Esophagus muscularis mucosa (tissue), 4 donors: Measurements from ENCODE around the gene CRTC1. TPM values are rescaled to one million over a fixed set of nuclear protein-coding genes. Genes with fewer than 3 reads are reported as not detected.
A peak's percentile ranks its signal among the peaks of the same experiment; 100 is the strongest.

Experiments
- DNase-seq: peaks from one replicate; pipeline ENCODE4 v3.0.0-alpha.2; 2017; ENCODE audit errors: extremely low spot score
- H3K27ac ChIP-seq, 4 donors: fragments of 200-600 bp; sonication (generic); replicated peaks in 1 of 4; 1 replicate in 3 of 4; 2 replicates in 1 of 4; pipeline ENCODE4 v1.5.1; 2016 to 2019; ENCODE audit warnings: mild to moderate bottlenecking in 1 of 4
- H3K27me3 ChIP-seq, 4 donors: fragments of 200-600 bp; sonication (generic); one replicate each; pipeline versions ENCODE4 v1.5.1 to v1.6.0; 2016 to 2019
- H3K36me3 ChIP-seq, 4 donors: fragments of 200-600 bp; sonication (generic); one replicate each; pipeline ENCODE4 v1.5.1; 2016 to 2019
- H3K4me1 ChIP-seq, 4 donors: fragments of 200-600 bp; sonication (generic); one replicate each; pipeline ENCODE4 v1.5.1; 2016 to 2019
- H3K4me3 ChIP-seq, 4 donors: fragments of 200-600 bp; sonication (generic); 1 replicate in 2 of 4; 2 replicates in 2 of 4; pipeline ENCODE4 v1.5.1; 2016 to 2019; ENCODE audit warnings: mild to moderate bottlenecking in 4 of 4, moderate library complexity in 1 of 4
- H3K9me3 ChIP-seq, 4 donors: fragments of 200-600 bp; sonication (generic); 1 replicate in 3 of 4; 2 replicates in 1 of 4; pipeline ENCODE4 v1.5.1; 2016 to 2019
- EP300 ChIP-seq: sonication (generic); formaldehyde crosslinking; IDR thresholded peaks from one replicate; pipeline ENCODE4 v1.6.1; 2017; ENCODE audit warnings: antibody characterized with exemption
- POLR2A ChIP-seq: fragments of 450-650 bp; IDR thresholded peaks from one replicate; pipeline ENCODE4 v1.6.1; 2017; ENCODE audit warnings: antibody characterized with exemption, moderate library complexity, mild to moderate bottlenecking, low read depth
- POLR2AphosphoS5 ChIP-seq, 2 donors: sonication (generic); formaldehyde crosslinking; IDR thresholded peaks; one replicate each; pipeline ENCODE4 v1.6.1; 2017; ENCODE audit warnings: antibody characterized with exemption in 2 of 2
- WGBS: methylation state at CpG from one replicate; pipeline ENCODE4 v1.1.5; 2018; 5-methylcytosine and 5-hydroxymethylcytosine counted together
- intact Hi-C: fragments of 100-400 bp; cut with DNase I; formaldehyde crosslinking; loops from one replicate; pipeline ENCODE4 v1.15.1; 2023
- total RNA-seq, 4 donors: library from RNA; depleted of rRNA; stranded (reverse); fragments of >200 nt; gene quantifications; one replicate each; pipeline versions ENCODE4 v1.1.0 to v1.2.1, GENCODE V29; 2016
- TF ChIP-seq, protein P1 (sequence below), 3 experiments: fragments of 200-600 bp in 2 of 3; fragments of 450-650 bp in 1 of 3; sonication (generic) in 2 of 3; IDR thresholded peaks; one replicate each; pipeline ENCODE4 v1.5.1; 2017 to 2019; ENCODE audit warnings: antibody characterized with exemption in 3 of 3, mild to moderate bottlenecking in 2 of 3, moderate library complexity in 1 of 3

CRTC1 gene
- total RNA-seq, 4 donors from 2014 or later: 5.3 to 10.1 (median 6.6) TPM

DNA sequence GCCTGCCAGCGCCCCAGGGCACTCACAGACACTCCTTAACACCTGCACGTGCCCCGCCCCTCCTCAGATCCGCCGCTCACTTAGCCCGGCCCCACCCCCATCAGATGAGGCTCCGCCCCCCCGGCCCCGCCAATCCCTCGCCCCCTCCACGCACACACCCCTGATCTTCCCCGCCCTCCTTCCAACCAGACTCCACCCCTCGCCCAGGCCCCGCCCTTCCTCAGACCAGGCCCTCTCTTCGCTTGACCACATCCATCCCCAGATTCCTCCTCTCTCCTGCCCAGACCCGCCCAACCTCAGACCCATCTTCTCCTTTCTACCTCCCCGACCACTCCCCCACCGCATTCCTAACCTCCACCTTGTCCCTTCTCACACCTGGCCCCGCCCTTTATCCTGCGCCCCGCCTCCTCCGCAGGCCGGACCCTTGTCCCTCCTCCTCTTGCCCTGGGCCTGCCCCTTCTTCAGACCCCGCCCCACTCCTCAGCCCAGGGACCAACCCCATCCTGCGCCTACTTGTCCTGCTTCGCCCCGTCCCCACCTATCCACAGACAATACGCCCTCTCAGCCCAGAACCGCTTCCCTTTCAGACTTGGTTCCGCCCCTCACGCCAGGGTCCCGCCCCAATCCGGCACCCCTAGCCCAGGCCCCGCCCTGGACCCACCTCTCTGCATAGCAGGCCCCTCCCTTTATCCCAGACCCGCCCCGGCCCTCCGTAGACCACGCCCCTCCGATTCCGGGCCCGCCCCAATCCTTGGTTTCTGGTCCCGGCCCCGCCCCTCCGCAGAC is 47.1 kb upstream of the CRTC1 start:
- peak overlapping the region; percentile 85 to 90 (median 88) for H3K27ac ChIP-seq
- 2% methylated on average over 37 of the region's 44 CpGs for WGBS
- H3K36me3 ChIP-seq: peaks cover 0 to 5% (median 0%) of the 10 kb centered on the region in 4 donors
- DNase-seq: peak; percentile 100
- H3K4me3 ChIP-seq: peak overlapping the region; percentile 79 to 93 (median 86)
- H3K9me3 ChIP-seq: no peaks in the 10 kb centered on the region
- intact Hi-C loops: loop anchor here (5.0 kb wide), 1 partner anchor 36 kb away; no protein-coding TSS in a partner anchor
- no peaks in the 10 kb centered on the region for H3K27me3 ChIP-seq
- H3K4me1 ChIP-seq: peaks cover 17 to 45% (median 43%) of the 10 kb centered on the region in 4 donors
- TF ChIP-seq, protein P1, sequence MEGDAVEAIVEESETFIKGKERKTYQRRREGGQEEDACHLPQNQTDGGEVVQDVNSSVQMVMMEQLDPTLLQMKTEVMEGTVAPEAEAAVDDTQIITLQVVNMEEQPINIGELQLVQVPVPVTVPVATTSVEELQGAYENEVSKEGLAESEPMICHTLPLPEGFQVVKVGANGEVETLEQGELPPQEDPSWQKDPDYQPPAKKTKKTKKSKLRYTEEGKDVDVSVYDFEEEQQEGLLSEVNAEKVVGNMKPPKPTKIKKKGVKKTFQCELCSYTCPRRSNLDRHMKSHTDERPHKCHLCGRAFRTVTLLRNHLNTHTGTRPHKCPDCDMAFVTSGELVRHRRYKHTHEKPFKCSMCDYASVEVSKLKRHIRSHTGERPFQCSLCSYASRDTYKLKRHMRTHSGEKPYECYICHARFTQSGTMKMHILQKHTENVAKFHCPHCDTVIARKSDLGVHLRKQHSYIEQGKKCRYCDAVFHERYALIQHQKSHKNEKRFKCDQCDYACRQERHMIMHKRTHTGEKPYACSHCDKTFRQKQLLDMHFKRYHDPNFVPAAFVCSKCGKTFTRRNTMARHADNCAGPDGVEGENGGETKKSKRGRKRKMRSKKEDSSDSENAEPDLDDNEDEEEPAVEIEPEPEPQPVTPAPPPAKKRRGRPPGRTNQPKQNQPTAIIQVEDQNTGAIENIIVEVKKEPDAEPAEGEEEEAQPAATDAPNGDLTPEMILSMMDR (IDR thresholded peaks at IDR 0.05): peak in 1 of 3 experiments; percentile 6
- TF ChIP-seq EP300 (no peak), POLR2AphosphoS5 (IDR thresholded peaks at IDR 0.05) (peak in 1 of 2 donors; percentile 4)

DNA sequence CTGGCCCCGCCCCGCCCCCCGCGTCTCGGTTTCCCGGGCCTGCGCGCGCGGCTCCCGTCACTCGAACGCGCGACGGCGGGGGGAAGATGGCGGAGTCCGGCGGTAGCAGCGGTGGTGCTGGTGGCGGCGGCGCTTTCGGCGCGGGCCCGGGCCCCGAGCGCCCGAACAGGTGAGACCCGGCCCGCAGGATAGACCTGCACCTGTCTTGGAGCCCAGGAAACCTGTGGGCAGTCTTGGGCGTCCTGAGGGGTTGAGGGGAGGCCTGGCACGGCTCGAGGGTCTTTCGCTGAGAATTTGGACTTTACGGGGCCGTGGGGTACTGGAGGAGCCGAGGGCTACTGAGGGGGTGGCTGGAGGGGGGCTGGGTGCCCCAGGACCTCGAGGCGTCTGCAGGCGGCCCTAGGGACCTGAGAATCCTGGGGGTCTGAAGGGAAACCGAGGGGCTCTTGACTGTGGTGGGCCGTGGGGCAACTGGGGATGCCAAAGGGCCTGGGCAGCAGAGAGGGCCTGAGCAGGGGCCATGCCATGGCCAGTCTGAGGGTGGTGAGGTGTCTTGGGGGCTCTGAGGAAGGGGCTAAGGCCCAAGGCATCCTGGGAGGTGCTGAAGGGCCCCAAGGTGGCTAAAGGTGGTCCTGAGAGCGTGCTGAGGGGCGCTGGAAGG is 46.4 kb upstream of the CRTC1 start, which contains the start of gene KLHL26:
Gene KLHL26 (plus strand): TSS at position 60 of the 661 bp plus-strand sequence. CDS start 27 bp downstream, at position 87.
- Histone ChIP-seq H3K27me3 (no peaks in the 10 kb centered on the region), H3K4me1 (peaks cover 17 to 45% (median 43%) of the 10 kb centered on the region in 4 donors), H3K4me3 (peak within 1 kb of the TSS; percentile 79 to 93 (median 86)), H3K9me3 (no peaks in the 10 kb centered on the region), H3K27ac (peak within 1 kb of the TSS; percentile 85 to 90 (median 88)), H3K36me3 (peaks cover 0 to 5% (median 0%) of the 10 kb centered on the region in 4 donors)
- 4% methylated on average over 44 of the region's 47 CpGs for WGBS
- no peak for DNase-seq
- intact Hi-C loops: loop anchor here (5.0 kb wide), 1 partner anchor 35 kb away; no protein-coding TSS in a partner anchor
- TF ChIP-seq POLR2AphosphoS5 (IDR thresholded peaks at IDR 0.05): peak; percentile 73 to 92
- no peak for TF ChIP-seq EP300
- TF ChIP-seq, protein P1 (IDR thresholded peaks at IDR 0.05): no peak
- TF ChIP-seq POLR2A: peak; percentile 35

DNA sequence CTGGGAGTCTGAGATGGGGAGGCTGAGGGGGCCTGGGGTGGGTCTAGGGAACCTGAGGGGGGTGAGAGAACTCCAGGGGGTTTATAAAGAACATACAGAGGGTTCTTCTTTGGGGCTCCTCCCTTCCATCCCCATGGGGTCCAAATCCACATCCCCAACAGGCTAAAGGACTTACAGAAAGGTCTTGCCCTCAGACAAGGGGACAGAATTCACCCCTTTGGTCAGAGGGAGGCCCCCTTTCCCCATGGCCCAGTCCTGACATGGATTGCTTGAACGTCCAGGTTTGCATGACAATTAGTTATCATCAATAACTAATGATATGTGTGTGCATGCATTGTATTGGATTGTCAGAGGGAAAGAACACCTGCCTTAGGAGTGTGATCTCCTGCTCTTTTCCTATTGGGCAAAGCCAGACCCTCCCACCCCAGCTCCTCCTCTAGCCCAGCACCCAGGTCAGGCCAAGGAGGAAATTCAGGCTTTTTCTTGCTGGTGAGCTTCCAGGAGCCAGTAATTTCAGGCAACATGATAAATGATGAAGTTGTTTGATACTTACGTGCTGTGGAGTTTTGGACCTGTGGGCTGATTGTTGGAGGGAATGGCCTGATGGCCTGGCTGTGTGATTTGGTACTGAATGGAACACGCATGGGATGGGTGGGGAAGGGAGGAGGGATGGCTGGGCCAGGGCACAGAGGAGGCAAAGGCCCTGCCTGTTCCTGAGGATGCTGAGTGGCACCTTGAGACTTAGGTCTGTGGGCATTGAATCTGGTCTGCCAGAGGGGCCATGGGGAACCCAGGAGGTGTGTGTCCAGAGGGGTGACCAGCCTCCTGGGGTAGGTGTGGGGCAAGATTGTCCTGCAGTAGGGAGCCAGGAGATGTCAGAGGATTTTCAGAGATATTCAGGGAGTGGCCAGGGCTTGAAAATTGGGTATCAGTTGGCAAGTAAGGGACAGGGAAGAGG is 45.5 kb upstream of the CRTC1 start:
- WGBS: 21% methylated on average over 2 of the region's 3 CpGs
- TF ChIP-seq, protein P1 (IDR thresholded peaks at IDR 0.05): no peak
- TF ChIP-seq POLR2A (no peak), POLR2AphosphoS5 (IDR thresholded peaks at IDR 0.05) (no peak), EP300 (no peak)
- intact Hi-C loops: loop anchor here (5.0 kb wide), 1 partner anchor 34 kb away; no protein-coding TSS in a partner anchor
- no peaks in the 10 kb centered on the region for H3K27me3 ChIP-seq
- H3K4me1 ChIP-seq: peaks cover 17 to 45% (median 43%) of the 10 kb centered on the region in 4 donors
- H3K36me3 ChIP-seq: peaks cover 0 to 5% (median 0%) of the 10 kb centered on the region in 4 donors
- peak overlapping the region; percentile 85 to 90 (median 88) for H3K27ac ChIP-seq
- no peak for DNase-seq
- no peaks in the 10 kb centered on the region for H3K9me3 ChIP-seq
- H3K4me3 ChIP-seq: peak overlapping the region; percentile 79 to 93 (median 86)

DNA sequence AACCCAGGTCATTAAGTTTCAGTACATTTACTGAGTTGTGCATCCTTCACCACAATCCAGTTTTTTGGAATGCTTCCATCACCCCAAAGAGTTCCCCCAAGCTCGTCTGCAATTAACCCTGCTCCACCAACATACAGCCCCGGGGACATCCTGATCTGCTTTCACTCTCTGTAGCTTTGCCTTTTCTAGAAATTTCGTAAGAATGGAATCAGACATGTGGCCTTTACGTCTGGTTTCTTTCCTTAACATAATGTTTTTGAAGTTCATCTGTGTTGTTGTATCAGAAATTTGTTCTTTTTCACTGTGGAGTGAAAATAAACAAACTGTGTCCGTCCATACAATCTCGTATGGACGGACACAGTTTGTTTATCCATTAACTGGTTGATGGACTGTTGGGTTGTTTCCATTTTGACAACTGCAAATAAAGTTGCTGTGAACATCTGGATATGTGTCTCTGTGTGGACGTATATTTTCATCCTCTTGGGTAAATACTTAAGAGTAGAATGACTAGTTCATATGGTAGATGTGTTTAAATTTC is 43.7 kb upstream of the CRTC1 start:
- no peak for DNase-seq
- no peak overlapping the region for H3K27ac ChIP-seq
- no peak overlapping the region for H3K4me3 ChIP-seq
- no peaks in the 10 kb centered on the region for H3K27me3 ChIP-seq
- intact Hi-C loops: loop anchor here (5.0 kb wide), 1 partner anchor 33 kb away; no protein-coding TSS in a partner anchor
- TF ChIP-seq EP300: no peak
- TF ChIP-seq, protein P1 (IDR thresholded peaks at IDR 0.05): no peak
- TF ChIP-seq POLR2A: no peak
- no peak for TF ChIP-seq POLR2AphosphoS5 (IDR thresholded peaks at IDR 0.05)
- H3K4me1 ChIP-seq: peaks cover 21 to 54% (median 51%) of the 10 kb centered on the region in 4 donors
- H3K36me3 ChIP-seq: peaks cover 0 to 5% (median 0%) of the 10 kb centered on the region in 4 donors
- no peaks in the 10 kb centered on the region for H3K9me3 ChIP-seq
- 66% methylated on average over 8 of the region's 8 CpGs for WGBS
